Skeletal muscle tissue (tissue), 4 donors: ENCODE measurements around the gene ADAMTS12. TPM values are rescaled to one million over a fixed set of nuclear protein-coding genes. Genes with fewer than 3 reads are reported as not detected.
A peak's percentile ranks its signal among the peaks of the same experiment; 100 is the strongest.
"Not testable (repeated sequence)": the region's sequence is repeated elsewhere in the genome, so short reads cannot be mapped to it uniquely, and the experiment has no call there.

Experiments
- H3K27ac ChIP-seq: one replicate; pipeline ENCODE4 v1.7.0; 2013; ENCODE audit warnings: mild to moderate bottlenecking, low read depth, low read length, inconsistent platforms
- H3K27me3 ChIP-seq, 3 donors: one replicate each; pipeline ENCODE4 v1.7.0; 2013; ENCODE audit warnings: low read length in 3 of 3; ENCODE audit not compliant: control insufficient read depth in 3 of 3, insufficient read depth in 3 of 3
- H3K36me3 ChIP-seq, 3 donors: one replicate each; pipeline ENCODE4 v1.7.0; 2013; ENCODE audit warnings: low read length in 3 of 3; ENCODE audit not compliant: control insufficient read depth in 3 of 3, insufficient read depth in 3 of 3
- H3K4me1 ChIP-seq, 3 donors: one replicate each; pipeline ENCODE4 v1.7.0; 2013; ENCODE audit warnings: low read length in 3 of 3, mild to moderate bottlenecking in 3 of 3; ENCODE audit not compliant: control insufficient read depth in 3 of 3, insufficient read depth in 3 of 3
- H3K4me3 ChIP-seq, 3 donors: one replicate each; pipeline ENCODE4 v1.7.0; 2013; ENCODE audit warnings: low read length in 3 of 3
- H3K9ac ChIP-seq, 3 donors: one replicate each; pipeline ENCODE4 v1.7.0; 2013; ENCODE audit warnings: low read length in 3 of 3, mild to moderate bottlenecking in 3 of 3, moderate library complexity in 2 of 3, low read depth in 1 of 3
- H3K9me3 ChIP-seq, 3 donors: one replicate each; pipeline ENCODE4 v1.7.0; 2013; ENCODE audit warnings: low read length in 3 of 3; ENCODE audit not compliant: control insufficient read depth in 3 of 3
- total RNA-seq: library from RNA; depleted of rRNA; stranded (reverse); fragments of >200 nt; gene quantifications from one replicate; pipeline ENCODE4 v1.2.3, GENCODE V29; 2014
- donor health status: Osteomylitis.

Gene ADAMTS12
- total RNA-seq, 1 donor from 2014 or later: 19.3 TPM

DNA sequence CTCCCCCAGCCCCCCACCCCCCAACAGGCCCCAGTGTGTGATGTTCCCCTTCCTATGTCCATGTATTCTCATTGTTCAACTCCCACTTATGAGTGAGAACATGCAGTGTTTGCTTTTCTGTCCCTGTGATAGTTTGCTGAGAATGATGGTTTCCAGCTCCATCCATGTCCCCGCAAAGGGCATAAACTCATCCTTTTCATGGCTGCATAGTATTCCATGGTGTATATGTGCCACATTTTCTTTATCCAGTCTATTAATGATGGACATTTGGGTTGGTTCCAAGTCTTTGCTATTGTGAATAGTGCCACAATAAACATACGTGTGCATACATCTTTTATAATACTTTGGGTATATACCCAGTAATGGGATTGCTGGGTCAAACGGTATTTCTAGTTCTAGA lies 23.1 kb upstream of the ADAMTS12 start:
- H3K4me1 ChIP-seq, H3K9ac ChIP-seq, H3K9me3 ChIP-seq, H3K4me3 ChIP-seq, H3K27ac ChIP-seq, H3K27me3 ChIP-seq, H3K36me3 ChIP-seq: not testable (repeated sequence)

- H3K4me3 ChIP-seq, H3K4me1 ChIP-seq, H3K9ac ChIP-seq, H3K27ac ChIP-seq, H3K36me3 ChIP-seq, H3K27me3 ChIP-seq, H3K9me3 ChIP-seq: not testable (repeated sequence)
These were observed 14.5 kb upstream of the ADAMTS12 start for GRCh38 chr5:33906248-33906647.

GRCh38 chr5:33905381-33905780 lies 13.6 kb upstream of the ADAMTS12 start:
- H3K9me3 ChIP-seq: peaks cover 0 to 8% (median 7%) of the 10 kb centered on the region in 3 donors

DNA sequence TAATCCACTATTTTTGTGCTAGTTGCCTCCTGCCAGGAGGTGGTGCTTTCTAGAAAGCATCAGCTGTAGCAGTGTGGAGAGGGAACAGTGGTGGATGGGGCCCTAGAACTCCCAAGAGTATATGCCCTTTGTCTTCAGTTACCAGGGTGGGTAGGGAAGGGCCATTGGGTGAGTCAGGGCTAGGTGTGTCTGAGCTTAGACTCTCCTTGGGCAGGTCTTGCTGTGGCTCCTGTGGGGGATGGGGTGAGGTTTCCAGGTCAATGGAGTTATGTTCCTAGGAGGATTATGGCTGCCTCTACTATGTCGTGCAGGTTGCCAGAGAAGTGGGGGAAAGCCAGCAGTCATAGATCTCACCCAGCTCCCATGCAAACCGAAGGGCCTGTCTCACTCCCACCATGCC lies 11.3 kb upstream of the ADAMTS12 start:
- Histone ChIP-seq H3K4me3 (no peak overlapping the region), H3K36me3 (no peaks in the 10 kb centered on the region), H3K9ac (no peak overlapping the region), H3K27ac (no peak overlapping the region), H3K9me3 (peaks cover 0 to 8% (median 7%) of the 10 kb centered on the region in 3 donors), H3K27me3 (no peaks in the 10 kb centered on the region), H3K4me1 (no peaks in the 10 kb centered on the region)

More at GRCh38 chr5:33905381-33905780, 13.6 kb upstream of the ADAMTS12 start:
- no peak overlapping the region for H3K27ac ChIP-seq
- H3K4me1 ChIP-seq: no peaks in the 10 kb centered on the region
- no peak overlapping the region for H3K4me3 ChIP-seq
- H3K9ac ChIP-seq: no peak overlapping the region
- no peaks in the 10 kb centered on the region for H3K27me3 ChIP-seq
- H3K36me3 ChIP-seq: no peaks in the 10 kb centered on the region

DNA sequence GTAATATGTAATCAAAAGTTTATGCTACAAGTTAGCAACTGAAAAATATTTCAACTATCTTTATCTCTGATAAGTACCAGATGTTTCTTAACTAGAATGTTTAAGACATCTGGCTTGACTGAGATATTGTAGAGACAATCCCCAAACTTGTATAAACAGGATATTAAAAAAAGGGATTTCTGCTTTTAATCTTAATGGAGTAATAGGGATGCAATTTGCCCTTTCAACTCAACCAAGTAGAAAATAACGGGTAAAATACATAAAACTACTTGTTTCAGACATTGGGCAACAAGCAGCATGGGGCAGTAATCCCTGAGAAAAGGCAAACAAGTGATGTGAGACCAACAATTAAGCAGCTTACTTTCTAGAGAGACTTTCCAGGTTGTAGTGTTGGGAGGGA lies 9.4 kb upstream of the ADAMTS12 start:
- no peak overlapping the region for H3K9ac ChIP-seq
- H3K27ac ChIP-seq: no peak overlapping the region
- H3K9me3 ChIP-seq: no peaks in the 10 kb centered on the region
- H3K4me1 ChIP-seq: no peaks in the 10 kb centered on the region
- H3K27me3 ChIP-seq: no peaks in the 10 kb centered on the region
- no peak overlapping the region for H3K4me3 ChIP-seq
- H3K36me3 ChIP-seq: no peaks in the 10 kb centered on the region

DNA sequence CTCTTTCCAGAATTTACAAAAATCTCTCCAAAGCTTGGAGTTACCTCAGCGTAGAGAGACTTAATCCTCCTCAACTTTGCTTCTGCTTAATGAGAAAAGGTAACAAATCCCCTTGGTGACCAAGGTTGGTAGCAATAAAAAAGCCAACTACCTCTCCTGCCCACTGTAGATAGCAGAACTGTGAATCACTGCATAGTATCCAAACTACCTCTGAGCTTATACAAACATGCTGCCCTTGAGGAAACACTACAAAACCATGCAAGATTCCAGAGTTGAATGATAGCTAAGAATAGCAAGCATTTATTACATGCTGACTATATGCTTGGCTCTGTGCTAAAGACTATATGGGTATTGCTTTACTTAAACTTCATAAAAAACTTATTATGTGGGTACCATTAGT lies 2.8 kb upstream of the ADAMTS12 start:
- Histone ChIP-seq H3K4me1 (peaks cover 0 to 8% (median 3%) of the 10 kb centered on the region in 3 donors), H3K9ac (no peak overlapping the region), H3K36me3 (no peaks in the 10 kb centered on the region), H3K9me3 (peaks cover 0 to 3% (median 2%) of the 10 kb centered on the region in 3 donors), H3K27ac (no peak overlapping the region), H3K27me3 (peaks cover 10 to 18% (median 10%) of the 10 kb centered on the region in 3 donors), H3K4me3 (no peak overlapping the region)

DNA sequence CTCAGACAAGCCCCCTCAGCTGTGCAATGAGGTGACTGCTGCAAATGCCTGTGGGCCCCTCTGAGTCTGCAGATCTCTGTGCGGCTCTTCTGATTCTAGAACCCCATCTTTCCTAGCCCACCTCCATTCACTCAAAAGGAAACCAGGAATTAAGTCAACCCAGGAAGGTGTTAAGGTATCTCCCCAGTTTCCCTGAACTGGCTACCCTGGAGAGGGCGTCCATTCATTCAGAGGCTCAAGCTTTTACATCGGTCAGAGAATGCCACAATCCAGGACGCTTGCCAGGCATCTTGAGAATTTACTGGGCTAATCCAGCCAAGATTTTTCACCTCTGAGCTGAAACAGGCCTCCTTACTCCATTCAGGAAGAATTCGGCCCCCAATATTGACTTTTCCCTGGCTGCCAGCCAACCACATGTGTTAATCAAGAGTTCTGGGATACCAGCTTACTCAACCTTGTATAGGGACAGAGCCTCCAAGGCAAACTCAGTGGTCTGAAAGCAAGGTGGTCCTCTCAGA lies 889 bp upstream of the ADAMTS12 start:
- peaks cover 10 to 18% (median 12%) of the 10 kb centered on the region in 3 donors for H3K27me3 ChIP-seq
- no peak overlapping the region for H3K27ac ChIP-seq
- H3K4me1 ChIP-seq: peaks cover 0 to 8% (median 3%) of the 10 kb centered on the region in 3 donors
- H3K9ac ChIP-seq: no peak overlapping the region
- H3K36me3 ChIP-seq: no peaks in the 10 kb centered on the region
- H3K9me3 ChIP-seq: peaks cover 0 to 3% (median 2%) of the 10 kb centered on the region in 3 donors
- H3K4me3 ChIP-seq: no peak overlapping the region

DNA sequence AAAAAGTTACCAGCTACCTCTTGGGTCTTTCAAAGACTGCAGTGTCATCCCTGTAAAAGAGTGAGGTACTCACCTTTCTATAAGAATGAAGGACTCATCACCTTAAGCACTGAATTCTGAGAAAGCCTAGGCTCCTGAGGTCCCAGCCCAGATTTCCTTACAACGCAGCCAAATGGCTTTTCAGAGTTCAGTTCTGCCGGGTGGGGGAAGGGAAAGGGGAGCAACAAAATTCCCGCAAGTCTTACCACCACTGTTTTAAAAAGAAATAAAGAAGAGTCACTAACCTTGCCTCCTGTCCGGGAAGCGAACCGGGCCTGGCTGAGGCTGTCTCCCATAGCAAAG lies 373 bp downstream of the ADAMTS12 start:
- peak overlapping the region in 1 of 3 donors; percentile 46 for H3K9ac ChIP-seq
- H3K27ac ChIP-seq: no peak overlapping the region
- peaks cover 0 to 3% (median 2%) of the 10 kb centered on the region in 3 donors for H3K9me3 ChIP-seq
- H3K36me3 ChIP-seq: no peaks in the 10 kb centered on the region
- peaks cover 10 to 18% (median 12%) of the 10 kb centered on the region in 3 donors for H3K27me3 ChIP-seq
- peak overlapping the region; percentile 41 to 67 (median 53) for H3K4me3 ChIP-seq
- peaks cover 0 to 8% (median 3%) of the 10 kb centered on the region in 3 donors for H3K4me1 ChIP-seq

- Histone ChIP-seq H3K27me3 (peaks cover 10 to 18% (median 12%) of the 10 kb centered on the region in 3 donors), H3K4me1 (peaks cover 0 to 8% (median 3%) of the 10 kb centered on the region in 3 donors), H3K9me3 (peaks cover 0 to 3% (median 2%) of the 10 kb centered on the region in 3 donors), H3K27ac (no peak overlapping the region), H3K9ac (peak overlapping the region in 1 of 3 donors; percentile 10), H3K4me3 (peak overlapping the region; percentile 3 to 67 (median 52)), H3K36me3 (no peaks in the 10 kb centered on the region)
These were observed 1.4 kb downstream of the ADAMTS12 start for GRCh38 chr5:33890131-33891032.

DNA sequence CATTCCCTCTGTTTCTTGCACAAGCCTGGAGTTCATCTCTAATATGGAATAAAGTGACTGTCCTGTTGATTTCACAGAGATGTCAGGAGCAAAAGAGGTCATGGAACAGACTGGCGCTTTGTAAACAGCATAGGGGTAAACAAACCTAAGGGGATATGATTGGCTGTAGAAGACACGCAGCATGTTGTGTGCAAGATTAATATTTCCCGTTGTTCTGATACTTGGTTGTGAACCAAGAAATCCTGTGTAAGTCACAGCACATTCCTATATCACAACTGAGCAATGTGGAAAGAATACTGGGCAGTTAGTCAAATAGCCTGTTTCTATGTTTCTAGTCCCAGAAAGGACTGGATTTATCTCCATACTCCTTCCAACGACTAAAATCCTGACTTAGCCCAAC lies 3.2 kb downstream of the ADAMTS12 start:
- no peak overlapping the region for H3K9ac ChIP-seq
- peaks cover 0 to 8% (median 3%) of the 10 kb centered on the region in 3 donors for H3K4me1 ChIP-seq
- H3K36me3 ChIP-seq: no peaks in the 10 kb centered on the region
- no peak overlapping the region for H3K4me3 ChIP-seq
- peaks cover 0 to 3% (median 2%) of the 10 kb centered on the region in 3 donors for H3K9me3 ChIP-seq
- peaks cover 10 to 18% (median 12%) of the 10 kb centered on the region in 3 donors for H3K27me3 ChIP-seq
- H3K27ac ChIP-seq: no peak overlapping the region
